Body of pancreas (tissue), 4 donors: Measurements from ENCODE around the gene TMC1. TPM values are rescaled to one million over a fixed set of nuclear protein-coding genes. Genes with fewer than 3 reads are reported as not detected.

Experiments
- ATAC-seq: fragments of 150-250 bp; one replicate; pipeline ENCODE4 v1.9.1; 2016
- DNase-seq, 4 donors: peaks; one replicate each; pipeline ENCODE4 v3.0.0-alpha.2; 2019
- H3K27ac ChIP-seq, 4 donors: fragments of 200-600 bp; sonication (generic); 1 replicate in 3 of 4; 2 replicates in 1 of 4; pipeline versions ENCODE4 v1.5.1 to v1.6.1; 2016 to 2019; ENCODE audit warnings: mild to moderate bottlenecking in 1 of 4, mixed read lengths in 1 of 4, moderate library complexity in 1 of 4
- H3K27me3 ChIP-seq, 2 donors: fragments of 200-600 bp; sonication (generic); one replicate each; pipeline ENCODE4 v1.6.0; 2016; ENCODE audit warnings: mild to moderate bottlenecking in 1 of 2
- H3K36me3 ChIP-seq, 2 donors: fragments of 200-600 bp; sonication (generic); replicated peaks in 1 of 2; 2 replicates each; pipeline ENCODE4 v1.5.1; 2016; ENCODE audit warnings: low read depth in 2 of 2; ENCODE audit not compliant: insufficient read depth in 1 of 2
- H3K4me1 ChIP-seq: fragments of 200-600 bp; sonication (generic); one replicate; pipeline ENCODE4 v1.6.0; 2016
- H3K4me3 ChIP-seq, 2 donors: fragments of 200-600 bp; sonication (generic); 1 replicate in 1 of 2; 2 replicates in 1 of 2; pipeline ENCODE4 v1.5.1; 2016 to 2019
- H3K9me3 ChIP-seq, 3 donors: fragments of 200-600 bp; sonication (generic); 1 replicate in 2 of 3; 2 replicates in 1 of 3; pipeline ENCODE4 v1.5.1; 2016
- POLR2A ChIP-seq, 3 donors: fragments of 450-650 bp; IDR thresholded peaks; one replicate each; pipeline ENCODE4 v1.6.1; 2016; ENCODE audit warnings: antibody characterized with exemption in 3 of 3, mild to moderate bottlenecking in 2 of 3
- WGBS, 2 donors: methylation state at CpG; one replicate each; pipeline ENCODE4 v1.1.5; 2017; 5-methylcytosine and 5-hydroxymethylcytosine counted together
- intact Hi-C: fragments of 100-400 bp; cut with DNase I; formaldehyde crosslinking; loops from one replicate; pipeline ENCODE4 v1.15.1; 2023
- total RNA-seq, 2 donors: library from RNA; depleted of rRNA; stranded (reverse); fragments of >200 nt; gene quantifications; one replicate each; pipeline ENCODE4 v1.1.0, GENCODE V29; 2016
- TF ChIP-seq, protein P1 (sequence below), 7 experiments: fragments of 450-650 bp in 4 of 7; fragments of 200-600 bp in 3 of 7; sonication (generic) in 3 of 7; IDR thresholded peaks; one replicate each; pipeline ENCODE4 v1.5.1; 2016 to 2019; ENCODE audit warnings: antibody characterized with exemption in 7 of 7

TMC1 gene
- total RNA-seq, 2 donors from 2014 or later: not detected

DNA sequence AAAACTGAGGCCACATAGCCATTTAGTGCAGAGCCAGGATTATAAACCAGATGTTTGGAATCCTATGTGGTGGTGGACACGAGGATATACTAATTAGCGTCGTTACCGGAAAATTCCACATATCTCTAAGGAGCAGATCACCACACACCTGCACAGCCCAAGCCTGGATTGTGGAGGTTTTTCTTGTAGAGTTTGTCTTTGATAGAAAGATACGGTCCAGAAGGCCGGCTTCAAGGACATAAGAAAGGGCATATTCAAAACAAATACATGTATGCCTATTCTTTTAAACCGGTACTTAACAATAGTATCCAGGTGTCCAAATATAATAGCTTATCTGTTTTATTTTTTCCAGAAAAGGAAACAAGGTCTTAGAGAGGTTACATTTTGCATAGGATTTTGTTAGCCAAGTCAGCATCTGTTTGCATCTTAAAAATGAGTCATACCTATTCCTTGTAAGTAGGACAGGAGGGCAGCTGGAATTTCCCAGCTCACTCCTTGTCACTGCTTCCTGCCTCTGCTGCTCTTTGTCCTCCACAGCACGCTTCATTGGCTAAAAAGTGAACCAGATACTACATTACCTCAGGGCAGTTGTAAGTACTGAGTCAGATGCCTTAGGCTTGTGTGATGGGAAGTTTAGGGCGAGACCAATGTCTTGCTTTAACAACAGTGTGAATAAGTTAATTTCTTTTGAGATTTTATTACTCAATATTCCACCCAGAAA is 3.6 kb downstream of the TMC1 start:
- TF ChIP-seq POLR2A (IDR thresholded peaks at IDR 0.05): no peak
- TF ChIP-seq, protein P1, sequence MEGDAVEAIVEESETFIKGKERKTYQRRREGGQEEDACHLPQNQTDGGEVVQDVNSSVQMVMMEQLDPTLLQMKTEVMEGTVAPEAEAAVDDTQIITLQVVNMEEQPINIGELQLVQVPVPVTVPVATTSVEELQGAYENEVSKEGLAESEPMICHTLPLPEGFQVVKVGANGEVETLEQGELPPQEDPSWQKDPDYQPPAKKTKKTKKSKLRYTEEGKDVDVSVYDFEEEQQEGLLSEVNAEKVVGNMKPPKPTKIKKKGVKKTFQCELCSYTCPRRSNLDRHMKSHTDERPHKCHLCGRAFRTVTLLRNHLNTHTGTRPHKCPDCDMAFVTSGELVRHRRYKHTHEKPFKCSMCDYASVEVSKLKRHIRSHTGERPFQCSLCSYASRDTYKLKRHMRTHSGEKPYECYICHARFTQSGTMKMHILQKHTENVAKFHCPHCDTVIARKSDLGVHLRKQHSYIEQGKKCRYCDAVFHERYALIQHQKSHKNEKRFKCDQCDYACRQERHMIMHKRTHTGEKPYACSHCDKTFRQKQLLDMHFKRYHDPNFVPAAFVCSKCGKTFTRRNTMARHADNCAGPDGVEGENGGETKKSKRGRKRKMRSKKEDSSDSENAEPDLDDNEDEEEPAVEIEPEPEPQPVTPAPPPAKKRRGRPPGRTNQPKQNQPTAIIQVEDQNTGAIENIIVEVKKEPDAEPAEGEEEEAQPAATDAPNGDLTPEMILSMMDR (IDR thresholded peaks at IDR 0.05): no peak
- intact Hi-C loops: no loop called here
- 38 to 40% methylated on average over 9 of the region's 9 CpGs for WGBS, 2 donors
- H3K4me1 ChIP-seq: peaks cover 27% of the 10 kb centered on the region
- H3K27ac ChIP-seq: peak overlapping the region; percentile 49 to 69 (median 60)
- no peak overlapping the region for H3K4me3 ChIP-seq
- H3K27me3 ChIP-seq: no peaks in the 10 kb centered on the region
- DNase-seq: peak; percentile 60 to 88 (median 82)
- H3K36me3 ChIP-seq: no peaks in the 10 kb centered on the region
- peak; percentile 88 for ATAC-seq
- no peaks in the 10 kb centered on the region for H3K9me3 ChIP-seq

DNA sequence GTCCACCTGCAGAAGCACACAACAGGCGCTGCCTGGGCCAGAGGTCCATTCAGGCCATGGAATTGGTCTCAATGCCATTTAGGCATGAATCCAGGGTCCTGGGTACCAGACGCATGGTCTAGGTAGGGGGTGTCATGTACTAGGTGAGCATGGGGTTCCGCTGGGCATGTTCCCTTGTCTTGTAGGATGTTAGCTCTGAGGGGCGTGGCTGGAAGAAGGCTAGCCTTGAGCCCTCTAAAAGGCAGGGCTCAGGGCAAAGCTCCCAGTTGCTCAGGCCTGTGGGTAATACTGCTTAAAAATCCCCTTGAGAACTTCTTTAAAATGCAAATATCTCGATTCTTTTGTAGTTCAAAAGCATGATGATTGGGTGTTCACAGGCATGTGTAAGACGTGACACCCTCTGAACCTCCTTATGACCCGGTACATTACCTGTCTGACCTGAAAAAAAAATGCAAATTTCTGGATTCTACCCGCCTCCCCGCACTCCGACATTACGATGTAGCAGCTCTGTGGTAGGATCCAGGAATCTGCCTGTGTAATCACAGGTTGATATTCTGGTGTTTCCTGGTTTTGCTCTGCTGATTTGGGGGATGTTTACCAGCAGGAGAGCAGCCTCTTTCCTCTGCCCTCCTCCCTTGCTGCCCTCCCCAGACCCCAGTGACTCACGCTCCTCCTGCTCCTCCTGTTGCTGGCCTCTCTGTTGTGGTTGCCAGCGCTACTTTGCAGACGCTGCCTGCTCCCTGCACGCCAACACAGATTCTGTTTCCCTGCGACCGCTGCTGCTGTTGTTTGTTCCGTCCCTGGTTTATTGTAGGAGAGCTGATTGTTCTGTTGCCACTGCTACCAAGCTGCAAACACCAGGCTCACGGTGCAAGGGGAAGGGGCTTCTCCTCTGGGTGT is 5.7 kb downstream of the TMC1 start:
- H3K4me3 ChIP-seq: no peak overlapping the region
- peaks cover 27% of the 10 kb centered on the region for H3K4me1 ChIP-seq
- peak in 2 of 3 donors; percentile 38 to 51 for TF ChIP-seq POLR2A (IDR thresholded peaks at IDR 0.05)
- TF ChIP-seq, protein P1 (IDR thresholded peaks at IDR 0.05): no peak
- WGBS, 2 donors: 43 to 52% methylated on average over 18 to 19 of the region's 19 CpGs
- no peaks in the 10 kb centered on the region for H3K36me3 ChIP-seq
- ATAC-seq (peak; percentile 72), DNase-seq (peak; percentile 32 to 84 (median 64))
- no peaks in the 10 kb centered on the region for H3K27me3 ChIP-seq
- no peaks in the 10 kb centered on the region for H3K9me3 ChIP-seq
- intact Hi-C loops: no loop called here
- peak overlapping the region; percentile 16 to 57 (median 50) for H3K27ac ChIP-seq

DNA sequence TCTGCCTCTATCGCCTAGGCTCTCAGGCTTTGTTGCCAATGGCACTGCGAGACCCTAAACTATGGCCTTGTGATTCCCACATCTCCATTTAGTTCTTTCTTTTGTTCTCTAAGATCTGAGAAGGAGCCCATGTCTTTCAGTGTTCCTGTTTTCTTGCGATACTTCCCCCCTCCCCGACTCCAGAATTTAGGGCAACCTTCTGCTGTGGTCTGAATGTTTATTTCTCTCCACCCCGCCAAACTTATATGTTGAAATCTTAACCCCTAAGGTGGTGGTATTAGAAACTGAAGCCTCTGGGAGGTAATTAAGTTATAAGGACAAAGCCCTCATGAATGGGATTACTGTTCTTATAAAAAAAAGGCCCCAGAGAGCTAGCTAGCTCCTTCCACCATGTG is 6.4 kb downstream of the TMC1 start:
- H3K27me3 ChIP-seq: no peaks in the 10 kb centered on the region
- ATAC-seq (no peak), DNase-seq (no peak)
- H3K9me3 ChIP-seq: no peaks in the 10 kb centered on the region
- peak overlapping the region in 3 of 4 donors; percentile 16 to 57 (median 53) for H3K27ac ChIP-seq
- TF ChIP-seq POLR2A (IDR thresholded peaks at IDR 0.05): no peak
- TF ChIP-seq, protein P1 (IDR thresholded peaks at IDR 0.05): no peak
- peaks cover 27% of the 10 kb centered on the region for H3K4me1 ChIP-seq
- H3K4me3 ChIP-seq: no peak overlapping the region
- WGBS, 2 donors: 55 to 79% methylated on average over 5 of the region's 5 CpGs
- no peaks in the 10 kb centered on the region for H3K36me3 ChIP-seq
- intact Hi-C loops: no loop called here

DNA sequence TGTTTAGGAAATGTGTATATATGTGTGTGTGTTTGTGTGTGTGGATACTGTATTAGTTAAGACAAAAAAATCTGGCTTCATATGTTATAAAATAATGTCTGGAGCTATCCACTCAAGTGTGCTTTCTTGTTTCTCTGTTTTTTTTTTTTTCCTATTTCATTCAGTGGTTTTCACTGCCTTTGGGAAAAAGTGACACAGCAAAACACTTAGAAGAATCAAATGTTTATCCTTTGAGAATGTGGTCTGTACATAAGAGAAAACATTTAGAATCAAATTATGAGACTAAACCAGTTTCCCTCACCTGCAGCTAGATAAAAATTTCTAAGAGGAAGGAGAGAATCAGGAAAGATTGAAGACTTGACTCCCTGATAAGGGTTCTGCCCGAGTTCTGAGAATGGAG is 8.1 kb downstream of the TMC1 start:
- ATAC-seq: no peak
- H3K36me3 ChIP-seq: no peaks in the 10 kb centered on the region
- TF ChIP-seq, protein P1 (IDR thresholded peaks at IDR 0.05): no peak
- no peak for TF ChIP-seq POLR2A (IDR thresholded peaks at IDR 0.05)
- WGBS, 2 donors: 17 to 20% methylated on average over 1 of the region's 1 CpG
- no peak for DNase-seq
- peaks cover 25% of the 10 kb centered on the region for H3K4me1 ChIP-seq
- H3K9me3 ChIP-seq: no peaks in the 10 kb centered on the region
- H3K27me3 ChIP-seq: no peaks in the 10 kb centered on the region
- H3K4me3 ChIP-seq: no peak overlapping the region
- intact Hi-C loops: no loop called here
- H3K27ac ChIP-seq: no peak overlapping the region
